ENCODE results near the gene MAML3.
A peak's percentile ranks its signal among the peaks of the same experiment; 100 is the strongest.

Gene MAML3

GRCh38 chr4:140068271-140068670, 85.7 kb downstream of the MAML3 start:
- no peak for TF ChIP-seq CTCF (IDR thresholded peaks at IDR 0.05; ENCODE audit: insufficient read depth, missing control alignments)
- no peak for FAIRE-seq
- no peak for DNase-seq (ENCODE audit: insufficient read length, low spot score)

GRCh38 chr4:140066031-140066930, 87.7 kb downstream of the MAML3 start:
- FAIRE-seq (no peak), DNase-seq (ENCODE audit: insufficient read length, low spot score) (no peak)
- no peak for TF ChIP-seq CTCF (IDR thresholded peaks at IDR 0.05; ENCODE audit: insufficient read depth, missing control alignments)

GRCh38 chr4:140065393-140065792, 88.6 kb downstream of the MAML3 start:
- FAIRE-seq, result no peak
- no peak for TF ChIP-seq CTCF (IDR thresholded peaks at IDR 0.05; ENCODE audit: insufficient read depth, missing control alignments)
- DNase-seq (ENCODE audit: insufficient read length, low spot score), result no peak

GRCh38 chr4:140061659-140062289, 92.2 kb downstream of the MAML3 start:
- no peak for FAIRE-seq
- no peak for TF ChIP-seq CTCF (IDR thresholded peaks at IDR 0.05; ENCODE audit: insufficient read depth, missing control alignments)
- DNase-seq (ENCODE audit: insufficient read length, low spot score), result no peak

- DNase-seq (ENCODE audit: insufficient read length, low spot score) (no peak), FAIRE-seq (peak; percentile 35)
- no peak for TF ChIP-seq CTCF (IDR thresholded peaks at IDR 0.05; ENCODE audit: insufficient read depth, missing control alignments)
Observed at GRCh38 chr4:140061194-140061593, 92.8 kb downstream of the MAML3 start.

- no peak for FAIRE-seq
Observed at GRCh38 chr4:140059159-140059558, 94.8 kb downstream of the MAML3 start.

More at GRCh38 chr4:140059159-140059558, 94.8 kb downstream of the MAML3 start:
- no peak for DNase-seq (ENCODE audit: insufficient read length, low spot score)
- no peak for TF ChIP-seq CTCF (IDR thresholded peaks at IDR 0.05; ENCODE audit: insufficient read depth, missing control alignments)
